Hematopoietic multipotent progenitor cell treated with erythropoietin and hydrocortisone succinate and interleukin-3 and kit ligand, for 4 days (in vitro differentiated cells): Measurements from ENCODE around the gene PTPN4.

Experiments
- DNase-seq: peaks from one replicate; pipeline ENCODE4 v3.0.0-alpha.2; 2015

Gene PTPN4

GRCh38 chr2:119735565-119735964 is 24.2 kb upstream of the PTPN4 start:
- DNase-seq, result no peak

- DNase-seq, result no peak
Observed at GRCh38 chr2:119736021-119736420, 23.7 kb upstream of the PTPN4 start.

- DNase-seq, result peak; percentile 77
Observed at GRCh38 chr2:119739580-119740255, 20.0 kb upstream of the PTPN4 start.

GRCh38 chr2:119741001-119741400 is 18.7 kb upstream of the PTPN4 start:
- no peak for DNase-seq

- DNase-seq, result no peak
Observed at GRCh38 chr2:119741868-119742267, 17.9 kb upstream of the PTPN4 start.

GRCh38 chr2:119744335-119744939 is 15.3 kb upstream of the PTPN4 start:
- DNase-seq, result no peak

GRCh38 chr2:119745566-119745965 is 14.2 kb upstream of the PTPN4 start:
- no peak for DNase-seq

GRCh38 chr2:119746836-119747686 is 12.7 kb upstream of the PTPN4 start:
- DNase-seq, result no peak

GRCh38 chr2:119748135-119748534 is 11.6 kb upstream of the PTPN4 start:
- no peak for DNase-seq

GRCh38 chr2:119749477-119750012 is 10.2 kb upstream of the PTPN4 start:
- DNase-seq, result no peak

- DNase-seq, result no peak
Observed at GRCh38 chr2:119751706-119752105, 8.0 kb upstream of the PTPN4 start.

- DNase-seq, result peak; percentile 83
Observed at GRCh38 chr2:119753041-119753929, 6.4 kb upstream of the PTPN4 start.

- peak; percentile 50 for DNase-seq
Observed at GRCh38 chr2:119753930-119754321, 5.8 kb upstream of the PTPN4 start.

GRCh38 chr2:119755906-119756305 is 3.8 kb upstream of the PTPN4 start:
- no peak for DNase-seq

GRCh38 chr2:119756837-119757236 is 2.9 kb upstream of the PTPN4 start:
- no peak for DNase-seq

- no peak for DNase-seq
Observed at GRCh38 chr2:119758881-119759450, 756 bp upstream of the PTPN4 start.

- DNase-seq, result no peak
Observed at GRCh38 chr2:119760237-119760955, 674 bp downstream of the PTPN4 start.

GRCh38 chr2:119760956-119761275 is 1.2 kb downstream of the PTPN4 start:
- DNase-seq, result peak; percentile 50

GRCh38 chr2:119764832-119765231 is 5.1 kb downstream of the PTPN4 start:
- DNase-seq, result peak; percentile 17

GRCh38 chr2:119765433-119766002 is 5.8 kb downstream of the PTPN4 start:
- DNase-seq, result no peak

GRCh38 chr2:119766944-119767343 is 7.2 kb downstream of the PTPN4 start:
- no peak for DNase-seq
